ENCODE data around the gene UBAC2.
A peak's percentile ranks its signal among the peaks of the same experiment; 100 is the strongest.

UBAC2 gene

DNA sequence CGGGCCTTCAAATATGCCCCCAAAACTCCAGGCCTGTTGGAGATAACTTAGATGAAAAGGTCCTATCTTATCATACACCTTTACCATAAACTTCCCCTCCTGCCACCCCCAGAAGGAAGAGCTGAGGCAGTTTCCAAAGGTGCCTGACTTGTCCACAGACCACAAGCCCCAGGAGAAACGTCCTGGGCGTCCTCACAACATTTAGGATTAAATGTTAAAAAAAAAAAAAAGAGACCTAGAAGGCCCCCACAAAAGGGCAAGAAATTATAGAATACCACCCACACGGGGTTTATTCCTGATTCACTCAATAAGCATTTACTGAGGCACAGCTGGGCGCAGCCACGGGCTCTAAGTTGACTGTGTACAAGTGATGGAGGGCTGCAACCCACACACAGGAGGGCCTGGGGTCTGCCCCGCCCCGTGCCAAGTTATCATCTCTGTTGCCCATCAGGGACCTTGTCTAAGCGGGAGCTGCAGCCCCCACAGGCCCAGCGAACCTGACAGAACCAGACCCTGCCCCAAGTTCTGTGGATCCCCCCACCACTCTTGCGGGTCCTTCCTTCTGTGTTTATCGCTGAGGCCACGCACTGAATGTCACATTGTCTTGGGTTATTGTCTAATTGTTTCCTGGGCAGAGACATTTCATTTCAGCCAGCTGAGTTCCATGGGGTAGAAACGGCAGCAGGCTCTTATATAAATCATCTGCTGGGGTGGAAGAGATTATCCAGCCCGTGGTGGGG, 217.6 kb downstream of the UBAC2 start:
- DNase-seq (ENCODE audit: low read depth), result no peak

DNA sequence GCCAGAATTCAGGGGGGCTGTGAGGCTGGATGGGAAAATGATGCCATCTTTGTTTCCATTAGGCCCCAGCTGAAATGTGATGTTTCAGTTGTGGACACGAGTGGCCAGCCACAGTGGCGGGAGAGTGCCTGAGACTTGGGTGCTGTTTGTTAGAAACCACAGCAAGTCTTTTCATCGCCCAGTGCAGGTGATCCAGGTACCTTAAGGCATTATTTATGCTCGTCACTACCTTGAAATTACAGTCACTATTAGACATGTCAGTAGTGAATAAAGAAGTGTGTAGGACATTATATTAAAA, 218.1 kb downstream of the UBAC2 start:
- DNase-seq (ENCODE audit: low read depth), result no peak

- no peak for DNase-seq (ENCODE audit: low read depth)
Measured at GRCh38 chr13:99419591-99420243, 219.1 kb downstream of the UBAC2 start.

DNA sequence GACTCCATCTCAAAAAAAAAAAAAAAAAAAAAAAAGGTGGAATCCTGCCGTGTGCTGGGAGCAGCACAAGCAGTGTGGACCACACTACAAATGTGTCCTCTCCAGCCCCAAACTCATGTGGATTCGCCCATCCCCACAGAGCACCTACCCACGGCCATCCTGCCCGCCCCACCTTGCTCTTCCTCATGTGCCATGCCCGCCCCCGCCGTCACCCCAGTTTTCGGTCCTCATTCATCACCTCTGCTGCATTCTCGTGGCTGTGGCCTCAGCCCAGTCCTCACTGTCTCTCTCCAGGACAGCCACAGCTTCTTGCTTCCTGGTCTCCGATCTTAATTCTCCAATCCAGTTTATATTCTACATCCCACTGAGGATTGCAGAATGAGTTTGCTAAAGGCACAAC, 220.6 kb downstream of the UBAC2 start:
- DNase-seq (ENCODE audit: low read depth), result no peak

GRCh38 chr13:99421758-99422585, 221.3 kb downstream of the UBAC2 start:
- DNase-seq (ENCODE audit: low read depth), result no peak

DNA sequence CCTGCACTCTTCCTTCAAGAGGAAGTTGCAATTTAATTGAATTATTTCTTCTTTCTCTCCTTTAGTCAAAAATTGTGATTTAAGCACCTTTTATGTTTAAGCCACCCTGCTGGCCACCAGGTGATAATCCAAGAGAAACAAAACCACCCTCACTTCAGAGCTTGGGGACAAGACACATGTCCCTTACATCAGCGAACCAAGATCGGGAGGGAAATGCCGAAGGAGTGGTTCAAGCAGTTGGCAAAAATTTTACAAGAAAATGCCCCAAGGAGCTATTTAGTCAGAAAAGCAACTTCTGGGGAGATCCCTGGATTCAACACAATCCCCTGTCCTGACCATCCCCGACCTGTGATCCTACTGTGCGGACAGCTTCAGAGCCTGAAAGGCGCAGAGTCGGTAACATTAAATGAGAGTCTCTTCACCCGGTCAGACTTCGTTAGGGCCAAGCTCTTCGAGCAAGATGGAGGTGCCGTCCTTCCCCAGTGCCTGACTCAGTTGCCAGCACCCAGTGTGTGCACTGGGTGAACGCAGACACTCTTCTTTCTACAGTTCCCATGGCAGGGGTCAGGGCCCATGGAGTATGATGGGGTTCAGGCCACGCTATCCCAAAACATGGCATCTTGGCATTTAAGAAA, 222.0 kb downstream of the UBAC2 start:
- DNase-seq (ENCODE audit: low read depth), result no peak

- DNase-seq (ENCODE audit: low read depth), result no peak
Measured at GRCh38 chr13:99425485-99426341, 225.1 kb downstream of the UBAC2 start.

DNA sequence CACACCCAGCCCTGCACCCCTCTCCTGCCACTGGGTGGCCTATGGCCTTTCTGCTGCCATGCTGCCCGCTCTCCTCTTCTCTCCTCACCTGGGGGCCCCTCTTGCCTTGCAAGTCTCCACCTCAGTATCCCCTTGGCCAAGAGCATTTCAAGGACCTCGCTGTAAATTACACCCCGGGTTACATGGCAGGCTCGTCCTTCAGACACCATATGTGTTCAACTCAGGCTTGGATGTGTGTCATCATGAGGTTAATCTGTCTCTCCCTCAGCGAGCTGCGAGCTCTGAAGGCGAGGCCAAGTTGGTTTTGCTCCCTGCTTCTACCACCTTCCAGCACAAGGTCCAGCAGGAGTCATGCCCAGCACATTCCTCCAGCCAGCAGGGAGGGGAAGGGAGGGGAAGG, 225.8 kb downstream of the UBAC2 start:
- DNase-seq (ENCODE audit: low read depth), result no peak

DNA sequence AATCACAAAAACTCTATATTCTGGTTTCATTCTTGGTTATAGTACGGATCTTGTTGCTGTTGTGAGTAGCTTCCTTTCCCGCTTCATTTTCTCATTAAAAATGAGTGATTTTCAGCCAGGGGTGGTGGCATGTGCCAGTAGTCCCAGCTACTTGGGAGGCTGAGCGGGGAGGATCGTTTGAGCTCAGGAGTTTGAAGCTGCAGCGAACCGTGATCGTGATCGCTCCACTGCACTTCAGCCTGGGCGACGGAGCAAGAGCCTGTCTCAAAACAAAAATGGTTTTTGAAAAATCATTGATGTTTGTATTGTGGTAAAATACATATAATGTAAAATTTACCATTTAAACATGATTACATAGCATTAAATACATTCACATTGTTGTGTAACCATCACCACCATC, 229.0 kb downstream of the UBAC2 start:
- DNase-seq (ENCODE audit: low read depth), result no peak

DNA sequence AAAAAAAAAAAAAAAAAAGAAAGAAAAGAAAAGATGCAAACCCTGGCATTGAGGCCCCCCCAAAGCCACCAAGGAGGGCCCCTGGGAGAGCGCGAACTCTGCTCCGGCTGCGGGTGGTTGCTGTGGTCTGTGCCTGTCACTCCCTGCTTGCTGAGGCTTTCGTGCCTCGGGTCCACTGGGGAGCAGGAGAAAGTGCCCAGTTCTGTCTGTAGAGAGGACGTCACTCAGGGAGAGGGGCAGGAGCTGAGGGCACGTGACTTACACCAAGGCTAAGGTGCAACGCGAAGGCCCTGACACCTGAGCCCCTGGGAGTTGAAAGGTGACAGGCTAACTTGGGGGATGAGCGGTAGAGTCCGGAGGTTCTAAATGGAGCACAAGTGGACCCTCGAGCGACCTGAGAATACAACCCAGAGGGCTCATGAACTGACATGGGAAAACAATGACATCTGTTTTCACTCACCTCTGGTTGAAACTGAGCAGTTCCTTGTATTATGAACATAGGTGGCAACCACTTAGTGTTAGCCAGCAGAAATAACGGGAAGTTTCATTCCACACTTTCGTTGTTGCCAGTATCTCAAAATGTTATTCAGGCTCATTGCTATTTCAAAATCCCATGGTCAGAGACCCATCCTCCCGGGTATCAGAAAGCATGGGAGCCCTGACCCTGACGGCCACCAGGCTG, 231.4 kb downstream of the UBAC2 start:
- no peak for DNase-seq (ENCODE audit: low read depth)

- peak; percentile 71 for DNase-seq (ENCODE audit: low read depth)
Measured at GRCh38 chr13:99432609-99433542, 232.2 kb downstream of the UBAC2 start.

GRCh38 chr13:99433543-99434075, 233.0 kb downstream of the UBAC2 start:
- DNase-seq (ENCODE audit: low read depth), result no peak

GRCh38 chr13:99434258-99434788, 233.7 kb downstream of the UBAC2 start:
- DNase-seq (ENCODE audit: low read depth), result peak; percentile 64

- DNase-seq (ENCODE audit: low read depth), result no peak
Measured at GRCh38 chr13:99435116-99435515, 234.5 kb downstream of the UBAC2 start.

GRCh38 chr13:99435998-99436397, 235.3 kb downstream of the UBAC2 start:
- DNase-seq (ENCODE audit: low read depth), result no peak

All from stimulated activated CD8-positive, alpha-beta memory T cell treated with anti-CD3 and anti-CD28 coated beads, Interleukin-12 subunit alpha, Interleukin-12 subunit beta, amount 100 ng/mL, for 4 hours (primary cell).